ENCODE data around the gene SERPINH1.

Gene SERPINH1

DNA sequence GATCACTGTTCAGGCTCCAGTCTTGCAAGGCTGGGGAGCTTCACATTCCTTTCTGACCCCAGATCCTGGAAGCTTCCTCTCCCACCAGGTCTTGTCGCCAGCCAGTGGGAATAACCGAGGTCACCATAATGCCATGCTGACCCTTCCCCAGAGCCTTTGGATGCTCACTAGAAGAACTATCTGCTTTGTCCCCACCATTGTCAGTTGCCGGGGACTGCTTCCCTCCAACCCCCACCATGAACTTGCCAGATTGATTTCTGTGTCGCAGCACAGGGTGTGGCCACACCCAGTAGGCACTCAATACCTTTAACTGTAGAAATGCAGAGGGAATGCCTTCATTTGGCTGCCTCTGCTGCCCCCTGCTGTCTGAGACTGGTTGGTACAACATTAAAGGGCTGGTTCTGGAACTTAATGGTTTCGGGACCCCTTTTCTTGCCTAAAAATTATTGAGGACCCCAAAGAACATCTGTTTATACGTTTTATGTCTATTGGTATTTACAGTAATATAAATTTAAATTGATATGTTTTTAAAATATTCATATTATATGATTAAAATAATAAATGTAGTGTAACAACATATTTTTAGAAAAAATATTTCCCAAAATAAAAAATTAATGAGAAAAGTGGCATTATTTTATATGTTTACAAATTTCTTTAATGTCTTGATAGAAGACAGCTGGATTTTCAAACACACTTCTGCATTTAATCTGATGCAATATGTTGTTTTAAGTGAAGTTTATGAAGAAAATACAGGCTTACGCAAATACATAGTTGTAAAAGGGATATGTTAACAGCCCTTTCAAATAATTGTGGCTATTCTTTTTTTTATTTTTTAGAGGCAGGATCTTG, 29.6 kb upstream of the SERPINH1 start:
- TF ChIP-seq CTCF (conservative IDR thresholded peaks at IDR 0.05; ENCODE audit: low read length) (peak; percentile 92), EZH2phosphoT487 (IDR thresholded peaks at IDR 0.05; ENCODE audit: borderline replicate concordance) (no peak)
- H3K4me2 ChIP-seq (ENCODE audit: low read depth, low read length, poor library complexity, severe bottlenecking), result no peak overlapping the region
- H3K4me3 ChIP-seq (ENCODE audit: low read length, poor library complexity, severe bottlenecking), result no peak overlapping the region
- no peaks in the 10 kb centered on the region for H3F3A ChIP-seq (ENCODE audit: low read depth)
- H3K9me2 ChIP-seq (replicated peaks; ENCODE audit: low read depth, low read length), result no peaks in the 10 kb centered on the region
- H3K27me3 ChIP-seq (ENCODE audit: insufficient read depth, low read length, poor library complexity, severe bottlenecking), result no peaks in the 10 kb centered on the region
- no peaks in the 10 kb centered on the region for H3K9me3 ChIP-seq (ENCODE audit: insufficient read depth, low read depth, low read length)
- H3K4me1 ChIP-seq (ENCODE audit: insufficient read depth, low read length, poor library complexity, severe bottlenecking), result peaks cover 10% of the 10 kb centered on the region
- H3K79me2 ChIP-seq (ENCODE audit: insufficient read depth, low read length), result no peaks in the 10 kb centered on the region
- no peak overlapping the region for H3K9ac ChIP-seq (ENCODE audit: low read depth, low read length, poor library complexity, severe bottlenecking)
- no peak overlapping the region for H2AFZ ChIP-seq (ENCODE audit: low read length)
- no peaks in the 10 kb centered on the region for H4K20me1 ChIP-seq (ENCODE audit: insufficient read depth, low read length, poor library complexity, severe bottlenecking)
- no peaks in the 10 kb centered on the region for H3K36me3 ChIP-seq (ENCODE audit: insufficient read depth, low read length)

DNA sequence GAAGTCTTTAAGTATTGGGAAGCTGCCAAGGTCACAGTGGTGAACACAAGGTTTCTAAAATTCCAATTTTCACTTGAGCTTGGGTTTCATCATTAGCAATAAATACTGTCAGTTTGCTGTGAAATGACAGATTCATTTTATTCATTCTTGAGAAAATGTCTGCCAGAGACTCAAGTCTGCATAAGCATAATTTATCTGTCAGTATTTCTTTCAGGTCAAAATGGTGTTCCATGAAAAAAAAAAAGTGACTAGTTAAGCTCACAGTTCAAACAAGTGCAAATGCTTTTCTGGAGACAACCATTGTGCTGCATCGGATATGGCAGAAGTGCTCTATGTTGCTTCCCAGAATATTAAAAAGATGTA, 28.2 kb upstream of the SERPINH1 start:
- Histone ChIP-seq H3K4me2 (ENCODE audit: low read depth, low read length, poor library complexity, severe bottlenecking) (no peak overlapping the region), H2AFZ (ENCODE audit: low read length) (no peak overlapping the region), H3K36me3 (ENCODE audit: insufficient read depth, low read length) (no peaks in the 10 kb centered on the region), H3K27me3 (ENCODE audit: insufficient read depth, low read length, poor library complexity, severe bottlenecking) (no peaks in the 10 kb centered on the region), H3K9ac (ENCODE audit: low read depth, low read length, poor library complexity, severe bottlenecking) (no peak overlapping the region), H3F3A (ENCODE audit: low read depth) (no peaks in the 10 kb centered on the region), H3K4me3 (ENCODE audit: low read length, poor library complexity, severe bottlenecking) (no peak overlapping the region), H3K79me2 (ENCODE audit: insufficient read depth, low read length) (no peaks in the 10 kb centered on the region), H3K4me1 (ENCODE audit: insufficient read depth, low read length, poor library complexity, severe bottlenecking) (peaks cover 10% of the 10 kb centered on the region), H3K9me2 (replicated peaks; ENCODE audit: low read depth, low read length) (no peaks in the 10 kb centered on the region), H3K9me3 (ENCODE audit: insufficient read depth, low read depth, low read length) (no peaks in the 10 kb centered on the region), H4K20me1 (ENCODE audit: insufficient read depth, low read length, poor library complexity, severe bottlenecking) (no peaks in the 10 kb centered on the region)
- TF ChIP-seq CTCF (conservative IDR thresholded peaks at IDR 0.05; ENCODE audit: low read length) (no peak), EZH2phosphoT487 (IDR thresholded peaks at IDR 0.05; ENCODE audit: borderline replicate concordance) (no peak)

DNA sequence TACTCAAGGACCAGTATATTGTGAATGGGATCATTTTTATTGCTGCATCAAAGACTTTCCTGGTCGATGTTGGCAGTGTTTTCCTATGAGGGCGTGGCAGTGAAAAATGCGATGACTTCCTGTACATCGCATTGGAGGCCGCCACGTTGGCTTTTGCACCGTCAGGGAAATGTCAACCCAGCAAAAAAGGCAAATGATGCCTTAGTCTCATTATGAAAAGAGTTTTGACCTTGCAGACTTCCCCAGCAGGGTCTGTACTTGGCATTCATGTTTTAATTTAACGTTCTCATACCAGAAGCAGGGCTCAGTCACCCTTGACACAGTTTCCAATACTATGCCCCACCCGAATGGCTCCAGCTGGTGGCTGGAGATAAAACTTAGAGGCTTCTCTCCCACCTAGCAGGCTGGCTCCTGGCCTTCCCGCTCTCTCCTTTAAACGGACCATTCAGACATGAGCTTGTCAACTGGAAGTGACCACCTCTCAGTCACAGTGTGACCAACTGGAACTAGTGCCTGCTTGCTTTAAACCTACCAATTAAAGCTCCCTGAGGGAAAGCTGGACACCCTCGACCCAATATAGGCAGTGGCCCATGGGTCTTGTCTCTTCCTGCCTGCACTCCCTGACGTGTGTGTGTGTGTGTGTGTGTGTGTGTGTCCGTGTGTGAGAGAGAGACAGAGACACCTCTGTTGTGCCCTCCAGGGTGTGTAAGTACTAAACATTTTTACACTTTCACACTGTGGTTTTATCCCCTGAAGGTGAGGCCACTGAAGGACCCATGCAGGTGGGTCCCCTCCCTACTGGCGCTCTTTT, 27.6 kb upstream of the SERPINH1 start:
- no peak overlapping the region for H2AFZ ChIP-seq (ENCODE audit: low read length)
- no peaks in the 10 kb centered on the region for H3F3A ChIP-seq (ENCODE audit: low read depth)
- H3K9me3 ChIP-seq (ENCODE audit: insufficient read depth, low read depth, low read length), result no peaks in the 10 kb centered on the region
- H3K9me2 ChIP-seq (replicated peaks; ENCODE audit: low read depth, low read length), result no peaks in the 10 kb centered on the region
- H3K4me1 ChIP-seq (ENCODE audit: insufficient read depth, low read length, poor library complexity, severe bottlenecking), result peaks cover 10% of the 10 kb centered on the region
- no peak overlapping the region for H3K9ac ChIP-seq (ENCODE audit: low read depth, low read length, poor library complexity, severe bottlenecking)
- TF ChIP-seq CTCF (conservative IDR thresholded peaks at IDR 0.05; ENCODE audit: low read length) (no peak), EZH2phosphoT487 (IDR thresholded peaks at IDR 0.05; ENCODE audit: borderline replicate concordance) (no peak)
- no peaks in the 10 kb centered on the region for H3K79me2 ChIP-seq (ENCODE audit: insufficient read depth, low read length)
- no peak overlapping the region for H3K4me3 ChIP-seq (ENCODE audit: low read length, poor library complexity, severe bottlenecking)
- no peaks in the 10 kb centered on the region for H4K20me1 ChIP-seq (ENCODE audit: insufficient read depth, low read length, poor library complexity, severe bottlenecking)
- no peaks in the 10 kb centered on the region for H3K36me3 ChIP-seq (ENCODE audit: insufficient read depth, low read length)
- H3K27me3 ChIP-seq (ENCODE audit: insufficient read depth, low read length, poor library complexity, severe bottlenecking), result no peaks in the 10 kb centered on the region
- no peak overlapping the region for H3K4me2 ChIP-seq (ENCODE audit: low read depth, low read length, poor library complexity, severe bottlenecking)

Data from Loucy (cell line).